Thyroid gland (tissue), 4 donors: ENCODE results near the gene UBE3A.

Experiments used
- CTCF ChIP-seq, 6 experiments: fragments of 200-600 bp in 3 of 6; fragments of 450-650 bp in 3 of 6; sonication (generic) in 3 of 6; IDR thresholded peaks; one replicate each; pipeline ENCODE4 v1.5.1; 2016 to 2019; ENCODE audit warnings: antibody characterized with exemption in 6 of 6, mild to moderate bottlenecking in 2 of 6, inconsistent platforms in 1 of 6, moderate library complexity in 1 of 6
- POLR2A ChIP-seq, 2 donors: fragments of 450-650 bp; IDR thresholded peaks; one replicate each; pipeline ENCODE4 v1.6.1; 2017; ENCODE audit warnings: antibody characterized with exemption in 2 of 2, mild to moderate bottlenecking in 2 of 2, moderate library complexity in 1 of 2

DNA sequence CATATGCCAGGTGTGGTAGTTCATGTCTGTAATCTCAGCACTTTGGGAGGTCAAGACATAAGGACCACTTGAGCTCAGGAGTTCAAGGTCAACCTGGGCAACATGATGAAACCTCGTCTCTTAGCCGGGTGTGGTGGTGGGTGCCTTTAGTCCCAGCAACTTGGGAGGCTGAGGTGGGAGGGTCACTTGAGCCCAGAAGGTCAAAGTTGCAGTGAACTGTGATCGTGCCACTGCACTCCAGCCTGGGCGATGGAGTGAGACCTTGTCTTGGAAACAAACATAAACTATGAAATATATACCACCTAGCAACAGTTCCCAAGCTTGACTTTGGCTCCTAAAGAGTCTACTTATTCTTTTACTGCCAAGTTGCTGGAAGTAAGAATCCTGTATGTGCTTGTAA lies 30.9 kb downstream of the UBE3A start:
- TF ChIP-seq CTCF (IDR thresholded peaks at IDR 0.05): no peak
- no peak for TF ChIP-seq POLR2A (IDR thresholded peaks at IDR 0.05)
